SIG-M5 (cell line): ENCODE measurements around the gene PNO1.

Source experiments
- DNase-seq: peaks from one replicate; lab custom pipeline; 2025; lab: John Stamatoyannopoulos, UW

PNO1 gene

GRCh38 chr2:68195096-68195495 is 37.4 kb downstream of the PNO1 start:
- no peak for DNase-seq

GRCh38 chr2:68196120-68196716 is 38.5 kb downstream of the PNO1 start:
- no peak for DNase-seq

GRCh38 chr2:68200157-68200787 is 42.6 kb downstream of the PNO1 start:
- no peak for DNase-seq

GRCh38 chr2:68203587-68203986 is 45.9 kb downstream of the PNO1 start:
- DNase-seq: no peak

GRCh38 chr2:68206793-68207192 is 49.1 kb downstream of the PNO1 start:
- no peak for DNase-seq

GRCh38 chr2:68214381-68214780 is 56.7 kb downstream of the PNO1 start:
- DNase-seq: no peak

- no peak for DNase-seq
Observed at GRCh38 chr2:68216454-68217310, 59.0 kb downstream of the PNO1 start.

- no peak for DNase-seq
Observed at GRCh38 chr2:68217729-68218128, 60.0 kb downstream of the PNO1 start.

GRCh38 chr2:68218343-68218901 is 60.7 kb downstream of the PNO1 start:
- no peak for DNase-seq

- DNase-seq: no peak
Observed at GRCh38 chr2:68222287-68222686, 64.6 kb downstream of the PNO1 start.

GRCh38 chr2:68223419-68223818 is 65.7 kb downstream of the PNO1 start:
- DNase-seq: no peak

GRCh38 chr2:68225119-68225632 is 67.5 kb downstream of the PNO1 start:
- DNase-seq: no peak
